ENCODE results near the gene PTTG1IP.
A peak's percentile ranks its signal among the peaks of the same experiment; 100 is the strongest.

Gene PTTG1IP

GRCh38 chr21:44892095-44892494 lies 18.6 kb upstream of the PTTG1IP start:
- Histone ChIP-seq H2AK5ac (ENCODE audit: low read depth, low read length) (no peak overlapping the region), H3K18ac (ENCODE audit: low read length) (no peak overlapping the region), H3K4me3 (ENCODE audit: low read length in 2 of 2) (no peak overlapping the region), H2BK5ac (ENCODE audit: low read length) (no peak overlapping the region), H3K23ac (ENCODE audit: low read depth, low read length, poor library complexity) (peak overlapping the region; percentile 85), H3K4me1 (ENCODE audit: control insufficient read depth in 2 of 2, insufficient read depth in 1 of 2, low read depth in 1 of 2, low read length in 2 of 2) (peaks cover 0 to 2% of the 10 kb centered on the region in 2 donors), H2BK15ac (ENCODE audit: low read length) (peak overlapping the region; percentile 46), H3K14ac (ENCODE audit: low read length) (no peak overlapping the region), H3K4me2 (ENCODE audit: insufficient read depth, low read length, poor library complexity, severe bottlenecking) (no peak overlapping the region), H3K27me3 (ENCODE audit: control insufficient read depth in 3 of 3, insufficient read depth in 3 of 3, low read depth in 1 of 3, low read length in 3 of 3) (peaks cover 0 to 47% (median 0%) of the 10 kb centered on the region in 3 experiments), H3K9ac (ENCODE audit: low read depth, low read length, poor library complexity) (no peak overlapping the region), H3K9me3 (replicated peaks in 1 of 2; ENCODE audit: control insufficient read depth in 2 of 2, insufficient read depth in 1 of 2, low read depth in 1 of 2, low read length in 2 of 2) (peaks cover 0 to 3% of the 10 kb centered on the region in 2 donors), H4K91ac (ENCODE audit: low read depth, low read length, poor library complexity) (no peak overlapping the region), H3K4ac (ENCODE audit: low read length) (no peak overlapping the region), H2BK120ac (ENCODE audit: low read depth, low read length) (no peak overlapping the region), H2AFZ (ENCODE audit: low read length) (no peak overlapping the region), H3K36me3 (replicated peaks in 1 of 2; ENCODE audit: control insufficient read depth in 2 of 2, insufficient read depth in 2 of 2, low read length in 2 of 2) (no peaks in the 10 kb centered on the region), H3K79me1 (ENCODE audit: low read depth, low read length) (peaks cover 5% of the 10 kb centered on the region), H2BK12ac (ENCODE audit: low read length) (no peak overlapping the region), H3K27ac (replicated peaks; ENCODE audit: low read length) (no peak overlapping the region), H4K8ac (ENCODE audit: low read depth, low read length) (no peak overlapping the region)
- no peak for DNase-seq (ENCODE audit: low spot score)
- no CpG with 5 or more reads among the region's 19 CpGs for WGBS, 2 donors (ENCODE audit: extremely low coverage in 2 of 2, insufficient read length in 2 of 2, insufficient replicate concordance in 1 of 2)

- Histone ChIP-seq H3K9ac (ENCODE audit: low read depth, low read length, poor library complexity) (no peak overlapping the region), H3K27ac (replicated peaks; ENCODE audit: low read length) (no peak overlapping the region), H2BK120ac (ENCODE audit: low read depth, low read length) (no peak overlapping the region), H3K4me2 (ENCODE audit: insufficient read depth, low read length, poor library complexity, severe bottlenecking) (no peak overlapping the region), H4K8ac (ENCODE audit: low read depth, low read length) (no peak overlapping the region), H2BK5ac (ENCODE audit: low read length) (no peak overlapping the region), H3K4me3 (ENCODE audit: low read length in 2 of 2) (no peak overlapping the region), H2BK15ac (ENCODE audit: low read length) (peak overlapping the region; percentile 46), H3K79me1 (ENCODE audit: low read depth, low read length) (peaks cover 5% of the 10 kb centered on the region), H3K4ac (ENCODE audit: low read length) (no peak overlapping the region), H3K36me3 (replicated peaks in 1 of 2; ENCODE audit: control insufficient read depth in 2 of 2, insufficient read depth in 2 of 2, low read length in 2 of 2) (no peaks in the 10 kb centered on the region), H3K18ac (ENCODE audit: low read length) (no peak overlapping the region), H4K91ac (ENCODE audit: low read depth, low read length, poor library complexity) (no peak overlapping the region), H3K4me1 (ENCODE audit: control insufficient read depth in 2 of 2, insufficient read depth in 1 of 2, low read depth in 1 of 2, low read length in 2 of 2) (peaks cover 0 to 1% of the 10 kb centered on the region in 2 donors), H2AK5ac (ENCODE audit: low read depth, low read length) (no peak overlapping the region), H2BK12ac (ENCODE audit: low read length) (no peak overlapping the region), H3K27me3 (ENCODE audit: control insufficient read depth in 3 of 3, insufficient read depth in 3 of 3, low read depth in 1 of 3, low read length in 3 of 3) (peaks cover 0 to 52% (median 0%) of the 10 kb centered on the region in 3 experiments), H3K23ac (ENCODE audit: low read depth, low read length, poor library complexity) (peak overlapping the region; percentile 85), H3K9me3 (replicated peaks in 1 of 2; ENCODE audit: control insufficient read depth in 2 of 2, insufficient read depth in 1 of 2, low read depth in 1 of 2, low read length in 2 of 2) (peaks cover 0 to 3% of the 10 kb centered on the region in 2 donors), H3K14ac (ENCODE audit: low read length) (no peak overlapping the region), H2AFZ (ENCODE audit: low read length) (no peak overlapping the region)
- no CpG with 5 or more reads among the region's 15 CpGs for WGBS, 2 donors (ENCODE audit: extremely low coverage in 2 of 2, insufficient read length in 2 of 2, insufficient replicate concordance in 1 of 2)
- DNase-seq (ENCODE audit: low spot score) = no peak
Observed at GRCh38 chr21:44891631-44892031, 18.1 kb upstream of the PTTG1IP start.

- H3K9me3 ChIP-seq (replicated peaks in 1 of 2; ENCODE audit: control insufficient read depth in 2 of 2, insufficient read depth in 1 of 2, low read depth in 1 of 2, low read length in 2 of 2) = peaks cover 0 to 3% of the 10 kb centered on the region in 2 donors
- no peak for DNase-seq (ENCODE audit: low spot score)
Observed at GRCh38 chr21:44890961-44891541, 17.6 kb upstream of the PTTG1IP start.

GRCh38 chr21:44890338-44890931 lies 16.9 kb upstream of the PTTG1IP start:
- no peak overlapping the region for H3K4me3 ChIP-seq (ENCODE audit: low read length in 2 of 2)
- H3K27me3 ChIP-seq (ENCODE audit: control insufficient read depth in 3 of 3, insufficient read depth in 3 of 3, low read depth in 1 of 3, low read length in 3 of 3) = peaks cover 0 to 63% (median 0%) of the 10 kb centered on the region in 3 experiments
- no peak overlapping the region for H2BK120ac ChIP-seq (ENCODE audit: low read depth, low read length)
- no peak overlapping the region for H4K91ac ChIP-seq (ENCODE audit: low read depth, low read length, poor library complexity)
- H2BK12ac ChIP-seq (ENCODE audit: low read length) = peak overlapping the region; percentile 84
- DNase-seq (ENCODE audit: low spot score) = no peak
- no peak overlapping the region for H4K8ac ChIP-seq (ENCODE audit: low read depth, low read length)
- H2BK5ac ChIP-seq (ENCODE audit: low read length) = no peak overlapping the region
- H2AK5ac ChIP-seq (ENCODE audit: low read depth, low read length) = peak overlapping the region; percentile 84
- no peak overlapping the region for H3K4ac ChIP-seq (ENCODE audit: low read length)
- H3K14ac ChIP-seq (ENCODE audit: low read length) = peak overlapping the region; percentile 56
- no peak overlapping the region for H3K9ac ChIP-seq (ENCODE audit: low read depth, low read length, poor library complexity)
- H2BK15ac ChIP-seq (ENCODE audit: low read length) = peak overlapping the region; percentile 81
- H3K36me3 ChIP-seq (replicated peaks in 1 of 2; ENCODE audit: control insufficient read depth in 2 of 2, insufficient read depth in 2 of 2, low read length in 2 of 2) = no peaks in the 10 kb centered on the region
- H3K23ac ChIP-seq (ENCODE audit: low read depth, low read length, poor library complexity) = peak overlapping the region; percentile 91
- peak overlapping the region; percentile 64 for H3K18ac ChIP-seq (ENCODE audit: low read length)
- peaks cover 5% of the 10 kb centered on the region for H3K79me1 ChIP-seq (ENCODE audit: low read depth, low read length)
- no CpG with 5 or more reads among the region's 24 CpGs for WGBS, 2 donors (ENCODE audit: extremely low coverage in 2 of 2, insufficient read length in 2 of 2, insufficient replicate concordance in 1 of 2)
- H3K27ac ChIP-seq (replicated peaks; ENCODE audit: low read length) = no peak overlapping the region
- no peaks in the 10 kb centered on the region for H3K9me3 ChIP-seq (replicated peaks in 1 of 2; ENCODE audit: control insufficient read depth in 2 of 2, insufficient read depth in 1 of 2, low read depth in 1 of 2, low read length in 2 of 2)
- H2AFZ ChIP-seq (ENCODE audit: low read length) = no peak overlapping the region
- no peaks in the 10 kb centered on the region for H3K4me1 ChIP-seq (ENCODE audit: control insufficient read depth in 2 of 2, insufficient read depth in 1 of 2, low read depth in 1 of 2, low read length in 2 of 2)
- H3K4me2 ChIP-seq (ENCODE audit: insufficient read depth, low read length, poor library complexity, severe bottlenecking) = no peak overlapping the region

More at GRCh38 chr21:44890961-44891541, 17.6 kb upstream of the PTTG1IP start:
- Histone ChIP-seq H4K8ac (ENCODE audit: low read depth, low read length) (no peak overlapping the region), H2BK120ac (ENCODE audit: low read depth, low read length) (no peak overlapping the region), H3K18ac (ENCODE audit: low read length) (peak overlapping the region; percentile 57), H3K23ac (ENCODE audit: low read depth, low read length, poor library complexity) (peak overlapping the region; percentile 35), H3K4me2 (ENCODE audit: insufficient read depth, low read length, poor library complexity, severe bottlenecking) (no peak overlapping the region), H3K27ac (replicated peaks; ENCODE audit: low read length) (no peak overlapping the region), H2AK5ac (ENCODE audit: low read depth, low read length) (no peak overlapping the region), H3K14ac (ENCODE audit: low read length) (no peak overlapping the region), H3K9ac (ENCODE audit: low read depth, low read length, poor library complexity) (peak overlapping the region; percentile 12), H3K4me1 (ENCODE audit: control insufficient read depth in 2 of 2, insufficient read depth in 1 of 2, low read depth in 1 of 2, low read length in 2 of 2) (no peaks in the 10 kb centered on the region), H2BK5ac (ENCODE audit: low read length) (no peak overlapping the region), H3K79me1 (ENCODE audit: low read depth, low read length) (peaks cover 5% of the 10 kb centered on the region), H4K91ac (ENCODE audit: low read depth, low read length, poor library complexity) (no peak overlapping the region), H2BK15ac (ENCODE audit: low read length) (peak overlapping the region; percentile 27), H3K4ac (ENCODE audit: low read length) (no peak overlapping the region), H2AFZ (ENCODE audit: low read length) (no peak overlapping the region), H3K4me3 (ENCODE audit: low read length in 2 of 2) (no peak overlapping the region), H2BK12ac (ENCODE audit: low read length) (peak overlapping the region; percentile 41), H3K27me3 (ENCODE audit: control insufficient read depth in 3 of 3, insufficient read depth in 3 of 3, low read depth in 1 of 3, low read length in 3 of 3) (peaks cover 0 to 58% (median 0%) of the 10 kb centered on the region in 3 experiments), H3K36me3 (replicated peaks in 1 of 2; ENCODE audit: control insufficient read depth in 2 of 2, insufficient read depth in 2 of 2, low read length in 2 of 2) (no peaks in the 10 kb centered on the region)
- no CpG with 5 or more reads among the region's 9 CpGs for WGBS, 2 donors (ENCODE audit: extremely low coverage in 2 of 2, insufficient read length in 2 of 2, insufficient replicate concordance in 1 of 2)

Measured in neuronal stem cell (in vitro differentiated cells).